HG03064 (cell line): ENCODE measurements around the gene NUP98.
"Not testable (repeated sequence)": the region's sequence is repeated elsewhere in the genome, so short reads cannot be mapped to it uniquely, and the experiment has no call there.

Experiments used
- ATAC-seq: cut with Tn5 transposase; IDR thresholded peaks from one replicate; pipeline ENCODE4 v1.9.1; 2021; ENCODE audit warnings: low read depth; ENCODE audit not compliant: unreplicated experiment

NUP98 gene

GRCh38 chr11:3679077-3679476, 118.3 kb downstream of the NUP98 start:
- no peak for ATAC-seq

GRCh38 chr11:3675971-3676370, 121.4 kb downstream of the NUP98 start:
- ATAC-seq = no peak

DNA sequence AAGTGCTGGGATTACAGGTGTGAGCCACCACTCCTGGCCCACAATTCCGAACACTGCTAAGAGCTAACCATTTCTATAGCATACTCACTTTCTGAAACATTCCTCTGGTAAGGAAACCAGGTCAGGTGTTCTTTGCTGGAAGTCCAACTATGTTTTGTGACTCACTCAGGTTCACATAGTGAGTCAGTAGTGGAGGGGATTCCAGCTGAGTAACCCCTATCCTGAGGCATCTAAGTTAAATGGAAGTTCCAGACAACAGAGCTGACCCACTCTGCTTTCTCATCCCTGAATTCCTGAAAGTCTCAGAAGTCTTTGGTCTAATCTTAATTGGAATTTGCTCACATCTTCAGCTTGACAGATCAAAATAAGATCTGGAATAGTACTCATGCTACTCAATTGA, 123.2 kb downstream of the NUP98 start:
- no peak for ATAC-seq

DNA sequence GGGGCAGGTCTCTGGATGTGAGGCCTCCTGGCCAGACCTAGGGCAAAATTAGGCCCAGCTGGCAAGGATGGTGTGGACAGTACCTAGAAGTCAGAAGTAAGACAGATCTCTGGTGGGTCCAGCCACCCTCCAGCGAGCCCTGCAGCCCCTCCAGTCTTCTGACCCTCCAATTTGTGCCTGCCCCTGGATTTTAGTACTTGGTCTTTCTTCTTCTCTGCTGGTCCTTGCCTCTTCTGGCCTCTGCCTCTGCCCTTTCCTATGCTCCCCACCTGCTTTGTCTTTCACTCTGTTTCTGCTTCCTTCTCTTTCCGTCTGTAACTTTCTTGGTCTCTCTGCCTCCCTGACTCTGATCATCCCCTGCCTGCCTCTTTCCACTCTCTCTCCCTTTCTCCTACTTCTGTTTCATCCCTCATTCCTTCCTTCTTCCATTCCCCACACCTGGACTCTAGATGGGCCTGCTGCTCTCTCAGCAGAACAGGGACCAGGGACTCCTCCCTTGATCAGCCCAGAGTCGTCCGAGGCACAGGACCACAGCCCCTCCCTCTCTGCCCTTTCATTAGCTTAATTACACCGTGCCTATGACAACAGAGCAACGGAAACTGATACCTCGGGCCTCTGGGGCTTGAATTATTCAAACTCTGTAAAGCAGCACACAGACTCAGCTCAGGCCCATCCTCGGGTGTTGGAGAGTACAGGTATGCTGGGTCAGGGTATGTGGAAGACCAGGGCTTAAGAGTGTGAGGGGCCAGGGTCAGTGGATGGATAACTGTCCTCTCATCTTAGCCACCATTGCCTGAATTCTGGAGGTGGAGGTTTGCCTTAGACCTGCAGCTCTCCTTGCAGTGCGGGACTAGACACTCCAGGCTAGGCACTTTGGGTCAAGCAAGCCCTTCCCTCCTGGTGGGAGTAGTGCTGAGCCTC, 125.8 kb downstream of the NUP98 start, which contains the start of gene CHRNA10:
Gene CHRNA10, minus strand, starts transcription at position 51 of the 921 bp plus-strand sequence. CDS start 72 bp downstream, outside the sequence.
- no peak for ATAC-seq

DNA sequence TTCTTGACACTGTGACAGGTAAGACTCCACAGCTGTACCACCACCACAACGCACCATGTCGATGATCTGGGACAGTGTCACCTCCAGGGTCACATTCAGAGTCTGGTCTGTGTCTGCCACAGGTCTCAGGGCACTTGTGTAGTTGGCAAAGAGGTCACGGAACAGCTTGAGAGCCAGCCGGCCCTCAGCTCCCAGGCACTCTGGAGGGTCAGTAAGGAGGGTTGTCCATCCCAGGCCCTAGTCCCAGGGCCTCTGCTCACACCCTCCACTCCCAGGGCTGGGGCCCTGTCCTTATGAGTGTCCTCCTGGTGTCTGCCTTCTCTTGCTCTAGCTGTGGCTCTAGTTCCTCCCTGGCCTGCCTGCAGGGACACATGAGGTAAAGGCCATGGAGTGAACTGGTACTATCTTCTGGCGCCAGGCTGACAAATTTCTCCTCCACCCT, 127.6 kb downstream of the NUP98 start:
- no peak for ATAC-seq

DNA sequence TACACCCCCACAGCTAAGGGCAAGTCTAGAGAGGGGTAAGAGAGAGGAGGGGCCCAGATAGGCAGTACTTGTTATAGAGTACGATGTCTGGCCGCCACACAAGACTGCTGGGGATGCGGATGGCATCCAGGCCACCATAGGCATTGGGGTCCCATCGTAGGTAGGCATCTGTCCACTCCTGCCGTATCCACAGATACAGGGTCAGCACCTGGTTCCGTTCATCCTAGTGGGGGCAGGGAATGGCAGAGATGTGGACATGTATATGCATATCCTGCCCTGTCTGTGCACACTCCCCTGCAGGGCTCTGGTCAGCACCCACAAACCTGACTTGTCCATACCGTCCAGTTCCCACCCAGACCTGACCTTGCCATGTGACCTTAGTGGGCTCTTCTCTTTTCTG, 128.2 kb downstream of the NUP98 start:
- no peak for ATAC-seq

GRCh38 chr11:3667149-3668035, 130.0 kb downstream of the NUP98 start:
- ATAC-seq = no peak

DNA sequence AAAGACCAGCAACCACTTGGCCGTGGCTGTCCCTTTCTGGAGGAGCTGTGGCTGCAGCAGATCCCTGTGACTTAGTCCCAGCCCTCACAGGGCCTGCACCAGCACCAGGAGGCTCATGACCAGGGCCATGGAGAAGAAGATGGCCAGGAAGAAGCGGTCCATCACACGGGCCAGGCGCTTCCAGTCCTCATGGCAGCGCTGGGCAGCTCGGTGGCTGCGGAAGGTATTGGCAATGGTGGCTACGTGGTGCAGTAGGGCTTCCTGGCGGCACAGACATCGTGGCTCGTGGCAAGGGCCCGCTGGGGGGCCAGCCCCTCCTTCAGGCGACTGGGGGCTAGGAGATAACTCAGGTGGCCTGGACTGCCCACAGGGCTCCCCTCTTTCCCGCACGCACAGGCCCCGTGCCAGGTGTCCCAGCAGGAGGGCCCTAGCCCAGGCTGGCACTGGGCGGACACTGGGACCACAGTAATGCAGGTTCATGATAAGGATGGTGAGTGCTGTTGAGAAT, 131.3 kb downstream of the NUP98 start:
- ATAC-seq = no peak

- no peak for ATAC-seq
Observed at GRCh38 chr11:3665336-3666022, 131.9 kb downstream of the NUP98 start.

GRCh38 chr11:3664032-3664630, 133.2 kb downstream of the NUP98 start:
- no peak for ATAC-seq

DNA sequence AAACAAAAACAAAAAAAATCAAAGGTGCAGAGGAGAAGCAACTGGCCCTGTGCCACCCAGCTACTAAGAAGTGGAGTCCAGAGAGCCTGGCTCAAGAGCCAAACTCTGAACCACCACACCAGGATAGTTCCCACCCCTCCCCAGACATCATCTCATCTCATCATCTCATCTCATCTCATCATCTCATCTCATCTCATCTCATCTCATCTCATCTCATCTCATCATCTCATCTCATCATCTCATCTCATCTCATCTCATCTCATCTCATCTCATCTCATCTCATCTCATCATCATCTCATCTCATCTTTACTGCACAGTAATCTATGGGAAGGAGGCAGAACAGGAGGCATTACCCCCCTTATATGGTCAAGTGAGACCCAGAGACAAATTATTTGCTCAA, 134.5 kb downstream of the NUP98 start:
- no peak for ATAC-seq

- no peak for ATAC-seq
Observed at GRCh38 chr11:3660960-3661359, 136.4 kb downstream of the NUP98 start.

DNA sequence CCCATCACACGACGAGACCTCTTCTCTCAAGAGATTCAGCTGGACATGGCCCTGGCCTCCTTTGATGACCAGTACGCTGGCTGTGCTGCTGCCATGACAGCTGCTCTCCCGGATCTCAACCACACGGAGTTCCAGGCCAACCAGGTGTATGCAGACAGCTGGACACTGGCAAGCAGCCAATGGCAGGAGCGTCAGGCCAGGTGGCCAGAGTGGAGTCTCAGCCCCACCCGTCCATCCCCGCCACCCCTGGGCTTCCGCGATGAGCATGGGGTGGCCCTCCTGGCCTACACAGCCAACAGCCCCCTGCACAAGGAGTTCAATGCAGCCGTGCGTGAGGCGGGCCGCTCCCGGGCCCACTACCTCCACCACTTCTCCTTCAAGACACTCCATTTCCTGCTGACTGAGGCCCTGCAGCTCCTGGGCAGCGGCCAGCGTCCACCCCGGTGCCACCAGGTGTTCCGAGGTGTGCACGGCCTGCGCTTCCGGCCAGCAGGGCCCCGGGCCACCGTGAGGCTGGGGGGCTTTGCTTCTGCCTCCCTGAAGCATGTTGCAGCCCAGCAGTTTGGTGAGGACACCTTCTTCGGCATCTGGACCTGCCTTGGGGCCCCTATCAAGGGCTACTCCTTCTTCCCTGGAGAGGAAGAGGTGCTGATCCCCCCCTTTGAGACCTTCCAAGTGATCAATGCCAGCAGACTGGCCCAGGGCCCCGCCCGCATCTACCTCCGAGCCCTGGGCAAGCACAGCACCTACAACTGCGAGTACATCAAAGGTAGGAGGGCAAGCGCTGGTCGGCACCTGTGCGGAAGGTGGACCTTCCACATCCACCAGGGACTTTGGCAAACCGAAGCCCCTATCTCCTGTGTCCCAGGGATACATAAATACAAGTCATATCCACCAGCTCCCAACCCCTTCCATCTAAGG, 137.5 kb downstream of the NUP98 start:
- no peak for ATAC-seq

GRCh38 chr11:3658252-3658651, 139.1 kb downstream of the NUP98 start:
- ATAC-seq = no peak

- ATAC-seq = not testable (repeated sequence)
Observed at GRCh38 chr11:3657331-3657730, 140.0 kb downstream of the NUP98 start.

DNA sequence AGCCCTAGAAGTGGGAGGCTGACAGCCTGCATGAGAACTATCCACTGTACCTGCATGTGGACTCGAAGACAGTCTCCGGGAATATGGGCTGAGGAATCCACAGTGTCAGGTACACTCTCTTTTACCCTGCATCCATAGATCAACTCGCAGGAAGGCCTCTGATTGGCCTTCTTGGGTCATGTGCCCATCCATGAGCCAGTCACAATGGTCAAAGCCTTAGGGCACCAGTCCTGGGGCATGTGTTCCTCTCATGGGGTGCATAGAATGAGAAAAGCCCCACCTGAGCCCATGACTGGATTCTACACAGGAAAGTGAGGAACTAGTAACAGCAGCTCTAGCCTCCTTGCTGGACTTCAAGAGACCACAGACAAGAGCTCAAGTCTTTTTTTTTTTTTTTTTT, 141.8 kb downstream of the NUP98 start:
- ATAC-seq = no peak

DNA sequence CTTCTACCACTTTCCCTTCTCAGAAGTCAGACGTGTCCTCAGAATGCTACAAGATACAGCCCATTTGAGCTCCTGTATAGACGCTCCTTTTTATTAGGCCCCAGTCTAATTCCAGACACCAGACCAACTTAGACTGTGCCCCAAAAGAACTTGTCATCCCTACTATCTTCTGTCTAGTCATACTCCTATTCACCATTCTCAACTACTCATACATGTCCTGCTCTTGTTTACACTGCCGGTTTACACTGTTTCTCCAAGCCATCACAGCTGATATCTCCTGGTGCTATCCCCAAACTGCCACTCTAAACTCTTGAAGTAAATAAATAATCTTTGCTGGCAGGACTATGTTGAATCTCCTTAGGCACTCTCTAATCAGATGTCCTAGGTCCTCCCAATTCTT, 144.8 kb downstream of the NUP98 start:
- ATAC-seq = not testable (repeated sequence)

- ATAC-seq = not testable (repeated sequence)
Observed at GRCh38 chr11:3649374-3649773, 148.0 kb downstream of the NUP98 start.

DNA sequence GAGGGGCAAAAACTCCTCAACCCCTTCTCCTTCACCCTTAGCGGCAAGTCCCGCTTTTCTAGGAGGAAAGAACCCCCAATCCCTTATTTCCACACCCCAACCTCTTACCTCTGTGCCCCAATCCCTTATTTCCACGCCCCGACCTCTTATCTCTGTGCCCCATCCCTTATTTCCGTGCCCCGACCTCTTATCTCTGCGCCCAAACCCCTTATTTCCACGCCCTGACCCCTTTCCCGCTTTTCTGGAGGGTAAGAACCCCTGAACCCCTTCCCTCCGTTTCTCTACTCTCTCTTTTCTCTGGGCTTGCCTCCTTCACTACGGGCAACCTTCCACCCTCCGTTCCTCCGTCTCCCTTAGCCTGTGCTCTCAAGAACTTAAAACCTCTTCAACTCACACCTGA, 148.5 kb downstream of the NUP98 start:
- ATAC-seq = not testable (repeated sequence)
